Uterine smooth muscle cell (primary cell): ENCODE results near the gene AKIRIN2. TPM values are rescaled to one million over a fixed set of nuclear protein-coding genes. Genes with fewer than 3 reads are reported as not detected.

Experiments
- total RNA-seq: library from RNA; depleted of rRNA; stranded (reverse); fragments of >200 nt; gene quantifications from 2 replicates; pipeline ENCODE4 v1.2.3, GENCODE V29; 2014

AKIRIN2 gene
- 18.6 and 23.5 TPM in 2 replicates for total RNA-seq

GRCh38 chr6:87701676-87702588 lies at the start of gene AKIRIN2:
Gene AKIRIN2 (minus strand): TSS chr6:87702233. CDS start chr6:87701684, 549 bp downstream.

Other genes starting within 250 kb of the AKIRIN2 start
- 15.9 and 22.7 TPM in 2 replicates for gene SLC35A1, start 229.3 kb downstream of the AKIRIN2 start, total RNA-seq
- 39.5 and 47.2 TPM in 2 replicates for gene RARS2, start 112.2 kb downstream of the AKIRIN2 start, total RNA-seq
- 23.1 and 30.2 TPM in 2 replicates for gene ORC3, start 112.1 kb downstream of the AKIRIN2 start, total RNA-seq